Brain pericyte (primary cell): ENCODE data around the gene ANKRD52.

Experiments
- DNase-seq: peaks from one replicate; pipeline ENCODE4 v3.0.0-alpha.2; 2012; ENCODE audit warnings: low read depth, low spot score

The ANKRD52 gene

DNA sequence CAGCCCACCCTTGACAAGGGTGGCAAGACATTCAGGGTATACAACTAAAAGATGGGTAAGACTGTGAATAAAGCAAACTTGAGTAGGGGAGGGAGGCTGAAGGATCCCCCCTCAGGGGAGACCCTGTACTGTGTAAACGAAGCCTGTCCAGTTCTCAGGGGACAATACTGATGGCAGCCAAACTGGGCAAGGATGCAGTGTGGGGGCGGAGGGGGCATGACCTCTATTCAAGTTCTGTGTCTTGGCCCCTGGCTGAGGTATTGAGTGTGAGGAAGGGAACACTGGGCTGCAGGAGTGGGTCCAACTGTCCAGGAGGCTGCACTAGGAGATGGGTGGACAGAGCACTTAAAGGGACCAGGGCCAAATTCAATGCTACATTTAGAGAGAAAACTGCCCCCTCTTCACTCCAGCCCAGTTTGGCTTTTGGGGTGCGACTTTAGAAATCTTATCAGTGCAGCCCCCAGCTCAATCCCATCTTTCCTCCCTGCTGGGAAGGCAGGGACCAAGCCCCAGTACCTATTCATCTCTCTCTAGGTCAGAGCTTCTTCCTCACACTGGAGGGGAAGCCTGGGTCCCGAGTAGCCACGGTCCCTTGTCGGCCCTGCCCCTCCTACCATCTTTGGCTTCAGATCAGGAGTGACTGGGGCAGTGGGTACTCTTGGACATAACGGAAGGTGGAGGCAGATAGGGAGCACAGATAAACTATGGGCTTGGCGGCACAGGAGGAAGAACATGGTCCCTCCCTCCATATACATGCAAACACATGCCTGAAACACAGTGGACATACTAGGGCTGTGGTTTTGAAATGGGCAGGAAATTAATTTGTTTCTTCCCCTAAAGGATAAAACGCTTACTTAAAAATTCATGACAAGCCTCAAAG, 16.5 kb downstream of the ANKRD52 start:
- DNase-seq: no peak

- DNase-seq: no peak
Measured at GRCh38 chr12:56237552-56237951, 20.6 kb downstream of the ANKRD52 start.

DNA sequence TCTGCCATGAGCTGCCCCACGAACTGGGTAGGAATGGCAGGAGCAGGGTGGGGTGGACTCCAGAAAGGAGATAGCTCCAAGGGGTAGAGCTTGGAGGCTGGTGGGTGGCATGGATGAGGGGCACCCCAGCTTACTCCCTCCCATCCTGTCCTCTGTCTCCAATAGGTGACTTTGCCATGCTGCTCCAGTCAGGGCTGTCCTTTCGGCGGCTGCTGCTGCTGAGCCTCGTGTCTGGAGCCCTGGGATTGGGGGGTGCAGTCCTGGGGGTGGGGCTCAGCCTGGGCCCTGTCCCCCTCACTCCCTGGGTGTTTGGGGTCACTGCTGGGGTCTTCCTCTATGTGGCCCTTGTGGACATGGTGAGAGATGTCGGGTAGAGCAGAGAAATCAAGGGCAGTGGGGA, 21.2 kb downstream of the ANKRD52 start:
- no peak for DNase-seq

- no peak for DNase-seq
Measured at GRCh38 chr12:56236091-56236490, 22.1 kb downstream of the ANKRD52 start.

DNA sequence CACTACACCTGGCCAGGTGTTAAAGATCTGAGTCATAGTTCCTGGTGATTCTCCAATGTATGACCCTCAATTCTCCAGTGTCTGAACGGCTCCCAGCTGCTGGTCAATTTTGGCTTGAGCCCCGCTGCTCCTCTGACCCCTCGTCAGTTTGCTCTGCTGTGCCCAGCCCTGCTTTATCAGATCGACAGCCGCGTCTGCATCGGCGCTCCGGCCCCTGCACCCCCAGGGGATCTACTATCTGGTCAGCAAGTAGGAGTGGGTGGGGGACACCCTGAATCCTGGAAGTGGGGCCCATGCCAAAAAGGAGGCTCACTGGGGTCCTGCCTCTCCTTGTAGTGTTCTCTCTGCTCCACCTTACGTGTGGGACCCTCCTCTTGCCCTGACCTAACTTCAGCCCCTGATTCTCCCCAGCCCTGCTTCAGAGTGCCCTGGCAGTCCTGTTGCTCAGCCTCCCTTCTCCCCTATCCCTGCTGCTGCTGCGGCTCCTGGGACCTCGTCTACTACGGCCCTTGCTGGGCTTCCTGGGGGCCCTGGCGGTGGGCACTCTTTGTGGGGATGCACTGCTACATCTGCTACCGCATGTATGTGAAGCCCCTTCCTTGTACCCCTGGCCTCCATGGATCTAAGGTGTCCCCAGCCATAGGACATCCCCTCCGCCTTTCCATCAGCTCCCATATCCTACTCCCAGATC, 23.3 kb downstream of the ANKRD52 start:
- no peak for DNase-seq

GRCh38 chr12:56231184-56231582, 27.0 kb downstream of the ANKRD52 start:
- no peak for DNase-seq

DNA sequence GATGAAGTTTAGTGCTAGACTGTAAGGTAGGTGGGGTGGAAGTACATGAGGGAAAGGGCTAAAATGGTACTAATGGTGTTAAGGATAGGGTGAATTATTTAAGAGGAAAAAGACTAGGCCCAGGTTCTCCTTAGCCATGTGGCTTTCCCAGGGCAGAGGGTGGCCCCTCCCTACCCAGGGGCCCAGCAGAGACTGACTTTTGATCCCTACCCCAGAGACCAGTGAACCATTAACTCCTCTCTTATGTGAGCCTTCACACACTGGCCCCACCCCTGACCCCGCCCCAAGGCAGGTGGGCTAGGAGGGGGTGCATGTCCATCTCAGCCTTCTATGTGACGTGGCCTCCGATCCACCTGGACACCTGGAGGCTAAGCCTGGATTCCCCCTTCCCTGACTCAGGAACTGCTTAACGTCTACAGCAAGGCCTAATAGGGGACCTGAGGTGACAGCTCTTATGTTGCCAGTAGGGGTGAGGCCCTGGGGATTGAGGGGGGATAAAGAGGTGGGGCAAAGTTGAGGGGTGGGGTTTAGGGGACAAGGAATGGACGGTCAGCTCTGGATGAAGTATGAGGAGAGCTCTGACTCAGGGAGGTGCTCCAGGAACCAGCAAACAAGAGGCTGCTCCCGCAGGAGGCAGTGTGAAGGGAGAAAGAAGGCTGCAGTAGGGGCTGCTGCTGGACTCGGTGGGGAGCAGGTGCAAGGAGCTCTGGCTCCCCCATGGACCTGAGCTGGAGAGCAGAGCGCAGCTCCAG, 27.6 kb downstream of the ANKRD52 start:
- no peak for DNase-seq

DNA sequence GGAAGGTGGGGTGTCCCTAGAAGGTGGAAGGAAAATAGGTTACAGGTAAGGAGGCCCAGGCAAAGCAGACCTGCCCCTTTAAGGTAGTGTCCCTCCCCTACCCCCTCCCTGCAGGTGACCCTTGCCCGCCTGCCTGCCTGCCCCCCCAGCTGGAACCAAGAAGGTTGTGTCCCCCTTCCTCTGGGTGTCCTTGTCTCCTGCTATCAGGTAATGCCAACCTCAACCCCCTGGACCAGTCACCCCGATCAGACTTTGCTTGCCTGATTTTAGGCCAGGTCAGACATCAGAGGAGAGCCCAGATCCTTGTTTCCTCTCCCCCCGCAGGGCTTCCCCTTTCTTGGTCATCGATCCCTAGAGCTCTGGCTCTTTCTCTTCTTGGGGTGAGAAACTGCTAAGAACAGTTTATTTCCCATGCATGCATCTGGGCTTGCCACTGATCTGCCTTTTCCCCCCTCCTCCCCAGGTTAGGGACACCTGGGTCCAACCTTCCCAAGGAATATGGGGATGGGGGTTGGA, 28.2 kb downstream of the ANKRD52 start, which contains the start of gene SLC39A5:
SLC39A5 (plus strand) TSS at position 136 of the 516 bp plus-strand sequence. CDS start 1,224 bp downstream, outside the sequence.
- no peak for DNase-seq

DNA sequence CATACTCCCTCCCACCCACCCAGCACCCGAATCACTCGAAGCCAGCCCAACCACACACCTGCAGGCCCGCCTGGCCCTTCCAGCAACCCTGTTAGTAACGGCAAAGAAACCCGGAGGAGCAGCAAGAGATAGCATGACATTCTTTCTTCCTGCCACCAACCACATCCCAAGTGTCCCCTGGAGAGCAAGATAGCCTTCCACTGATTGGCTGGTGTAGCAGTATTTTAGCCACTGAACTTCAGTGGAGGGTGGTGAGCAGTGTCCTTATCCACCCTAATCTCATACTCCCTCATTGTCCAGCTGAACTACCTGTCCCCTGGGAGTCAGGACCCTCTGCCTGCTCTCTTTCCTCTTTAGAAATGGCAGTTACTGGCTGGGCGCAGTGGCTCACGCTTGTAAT, 29.1 kb downstream of the ANKRD52 start:
- no peak for DNase-seq

DNA sequence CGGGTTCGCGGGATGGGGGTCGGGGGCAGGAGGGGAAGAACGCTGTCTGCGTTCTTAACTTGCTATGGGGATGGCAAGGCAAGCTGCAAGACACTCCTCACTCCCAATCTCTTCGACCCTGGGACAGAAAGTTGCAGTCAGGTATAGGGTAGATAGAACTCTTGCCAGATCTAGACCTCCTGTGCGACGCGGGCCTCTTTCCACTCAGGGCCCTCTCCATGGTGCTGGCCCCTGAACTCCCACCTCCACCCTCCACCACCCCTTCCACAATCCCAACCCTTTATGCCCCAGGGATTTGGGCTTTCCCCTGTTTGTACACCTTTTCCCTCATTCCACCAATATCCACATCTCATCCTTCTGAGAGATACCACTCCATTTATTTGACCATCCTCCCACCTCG, 33.2 kb downstream of the ANKRD52 start:
- no peak for DNase-seq

GRCh38 chr12:56224102-56224701, 34.0 kb downstream of the ANKRD52 start, which contains the start of gene NABP2:
Gene NABP2 (plus strand): TSS chr12:56224342. CDS start chr12:56224857, 515 bp downstream.
- peak; percentile 95 for DNase-seq

GRCh38 chr12:56223571-56224101, 34.5 kb downstream of the ANKRD52 start:
- no peak for DNase-seq

GRCh38 chr12:56222531-56222895, 35.7 kb downstream of the ANKRD52 start:
- no peak for DNase-seq

GRCh38 chr12:56221757-56222530, 36.2 kb downstream of the ANKRD52 start, which contains the start of gene RNF41:
Gene RNF41 (minus strand): TSS chr12:56221922. CDS start chr12:56214047, 7,875 bp downstream.
- DNase-seq: peak; percentile 94

GRCh38 chr12:56221232-56221756, 36.9 kb downstream of the ANKRD52 start:
- DNase-seq: no peak

DNA sequence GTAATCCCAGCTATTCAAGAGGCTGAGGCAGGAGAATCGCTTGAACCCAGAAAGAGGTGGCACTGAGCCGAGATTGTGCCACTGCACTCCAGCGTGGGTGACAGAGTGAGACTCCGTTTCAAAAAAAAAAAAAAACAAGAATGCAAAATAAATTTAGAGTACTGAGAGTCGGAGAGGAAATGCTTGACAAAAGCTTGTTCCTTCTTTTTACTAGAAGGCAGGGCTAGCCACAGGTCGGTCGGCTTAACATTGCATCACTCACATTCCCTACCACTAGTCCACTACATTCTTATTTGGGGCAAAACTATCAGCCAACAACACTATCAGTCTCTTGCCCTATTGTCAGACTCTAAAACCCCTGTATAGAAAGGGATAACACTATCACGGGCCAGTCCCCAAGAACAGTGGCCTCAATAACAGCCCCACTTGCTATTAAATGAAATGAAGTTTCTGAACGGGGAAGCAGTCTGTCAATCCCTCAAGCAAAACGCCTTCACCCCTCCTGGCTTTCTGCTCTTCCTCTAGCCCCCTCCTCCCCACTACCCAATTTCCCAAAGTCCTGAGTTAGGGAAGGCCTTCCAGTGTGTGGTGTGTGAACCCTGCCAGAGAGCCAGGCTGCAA, 37.5 kb downstream of the ANKRD52 start:
- DNase-seq: no peak

- DNase-seq: no peak
Measured at GRCh38 chr12:56219840-56220239, 38.3 kb downstream of the ANKRD52 start.

- no peak for DNase-seq
Measured at GRCh38 chr12:56216461-56216860, 41.7 kb downstream of the ANKRD52 start.

GRCh38 chr12:56213878-56214277, 44.3 kb downstream of the ANKRD52 start:
- DNase-seq: no peak
